ENCODE measurements around the gene EPHB1. TPM values are rescaled to one million over a fixed set of nuclear protein-coding genes. Genes with fewer than 3 reads are reported as not detected.

Gene EPHB1
- total RNA-seq, 1 experiment from 2014 or later = 0.86 TPM

DNA sequence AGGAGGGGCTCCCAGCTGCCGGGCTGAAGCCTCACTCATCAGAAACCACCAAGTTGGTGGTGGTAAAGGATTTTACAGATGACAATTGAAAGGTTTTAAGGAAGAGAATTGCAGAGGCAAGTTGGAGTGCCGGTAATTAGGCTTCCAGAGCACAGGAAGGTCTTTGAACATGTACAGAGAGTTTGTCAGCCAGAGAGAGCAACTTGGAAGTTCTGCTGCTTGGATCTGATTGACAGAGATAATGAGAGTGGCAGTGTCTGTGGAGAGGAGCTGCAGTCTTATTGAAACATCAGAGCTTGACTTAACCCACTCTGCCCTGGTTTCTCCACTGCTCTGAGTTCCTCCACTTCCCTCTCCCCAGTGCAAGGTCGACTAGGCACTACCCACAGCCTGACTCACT is 448.6 kb downstream of the EPHB1 start:
- POLR2A ChIA-PET = no interaction called here
- TF ChIP-seq SP1 (IDR thresholded peaks at IDR 0.05; ENCODE audit: low read depth) (no peak), EGR1 (IDR thresholded peaks at IDR 0.05; ENCODE audit: low read depth) (no peak), YY1 (IDR thresholded peaks at IDR 0.05; ENCODE audit: extremely low read depth, insufficient replicate concordance, low read depth, low read length) (no peak), SRF (IDR thresholded peaks at IDR 0.05; ENCODE audit: low read depth) (no peak), CEBPB (IDR thresholded peaks at IDR 0.05; ENCODE audit: low read depth) (no peak), RAD21 (IDR thresholded peaks at IDR 0.05; ENCODE audit: low read depth) (no peak), MAX (IDR thresholded peaks at IDR 0.05) (no peak), POLR2A (IDR thresholded peaks at IDR 0.05; ENCODE audit: borderline replicate concordance, extremely low read depth, insufficient read depth, insufficient read length) (no peak), REST (IDR thresholded peaks at IDR 0.05; ENCODE audit: low read depth) (no peak), EZH2phosphoT487 (IDR thresholded peaks at IDR 0.05; ENCODE audit: borderline replicate concordance) (no peak), FOSL1 (IDR thresholded peaks at IDR 0.05; ENCODE audit: low read depth) (no peak)
- TF ChIP-seq, protein P1, sequence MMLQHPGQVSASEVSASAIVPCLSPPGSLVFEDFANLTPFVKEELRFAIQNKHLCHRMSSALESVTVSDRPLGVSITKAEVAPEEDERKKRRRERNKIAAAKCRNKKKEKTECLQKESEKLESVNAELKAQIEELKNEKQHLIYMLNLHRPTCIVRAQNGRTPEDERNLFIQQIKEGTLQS (IDR thresholded peaks at IDR 0.05) = no peak
- Histone ChIP-seq H3K9me3 (ENCODE audit: control insufficient read depth in 1 of 2, insufficient read depth in 1 of 2, low read depth in 1 of 2, low read length in 2 of 2) (no peaks in the 10 kb centered on the region), H3K27me3 (ENCODE audit: insufficient read depth, low read length) (peaks cover 16% of the 10 kb centered on the region), H3K79me2 (ENCODE audit: insufficient read depth, low read length) (no peaks in the 10 kb centered on the region), H3K27ac (ENCODE audit: low read depth, low read length) (no peak overlapping the region), H3K9me2 (ENCODE audit: insufficient read depth) (no peaks in the 10 kb centered on the region), H4K20me1 (ENCODE audit: insufficient read depth) (no peaks in the 10 kb centered on the region), H3K4me3 (replicated peaks in 1 of 2; ENCODE audit: low read depth in 1 of 2, low read length in 2 of 2) (no peak overlapping the region), H3K9ac (ENCODE audit: low read length) (no peak overlapping the region), H3K4me1 (ENCODE audit: control insufficient read depth in 1 of 2, insufficient read depth in 2 of 2, low read length in 2 of 2) (no peaks in the 10 kb centered on the region), H3K4me2 (ENCODE audit: low read length) (no peak overlapping the region), H2AFZ (ENCODE audit: low read depth, low read length, poor library complexity, severe bottlenecking) (no peak overlapping the region), H3K36me3 (ENCODE audit: control insufficient read depth in 1 of 2, insufficient read depth in 2 of 2, low read length in 2 of 2) (no peaks in the 10 kb centered on the region)
- BruUV-seq (replicated peaks) = no TSS peak
- ATAC-seq (no peak), DNase-seq (ENCODE audit: low read depth, low spot score) (no peak)
- CTCF ChIA-PET = no interaction called here
- intact Hi-C loops (cut with micrococcal nuclease) = no loop called here
- RAD21 ChIA-PET (ENCODE audit: low non-redundant PET in 1 of 2, low total read pairs in 2 of 2, uncharacterized antibody in 2 of 2, unreplicated experiment in 2 of 2) = no interaction called here

Measured in HCT116 (cell line).